OCI-LY3 (cell line): Measurements from ENCODE around the gene GID8.

Experiments
- H2AFZ ChIP-seq: fragments of 200-600, 300-600 bp; shearing (Covaris generic); 2 replicates; pipeline ENCODE4 v1.6.0; 2014; ENCODE audit warnings: antibody characterized with exemption, low read depth, low read length
- H3K27ac ChIP-seq: fragments of 200-600, 300-600 bp; sonication (generic); 2 replicates; pipeline ENCODE4 v1.5.1; 2014; ENCODE audit warnings: mild to moderate bottlenecking, low read length, moderate library complexity, mixed read lengths
- H3K27me3 ChIP-seq: fragments of 200-600, 300-600 bp; sonication (generic); 2 replicates; pipeline ENCODE4 v1.6.1; 2014; ENCODE audit warnings: low read depth, low read length, mixed read lengths
- H3K36me3 ChIP-seq: fragments of 200-600, 300-600 bp; sonication (generic); replicated peaks from 2 replicates; pipeline ENCODE3; 2014; ENCODE audit warnings: low read depth, low read length, mixed read lengths
- H3K4me1 ChIP-seq: fragments of 300-600, 200-600 bp; sonication (generic); 2 replicates; pipeline ENCODE4 v1.6.1; 2014; ENCODE audit warnings: low read length, mixed read lengths
- H3K4me2 ChIP-seq: fragments of 200-600, 300-600 bp; sonication (generic); 2 replicates; pipeline ENCODE4 v1.6.1; 2014; ENCODE audit warnings: low read length, mixed read lengths
- H3K4me3 ChIP-seq: fragments of 300-600, 200-600 bp; sonication (generic); 2 replicates; pipeline ENCODE4 v1.5.1; 2014; ENCODE audit warnings: antibody characterized with exemption, mild to moderate bottlenecking, low read length, moderate library complexity
- H3K79me2 ChIP-seq: fragments of 300-600, 200-600 bp; shearing (Covaris generic); 2 replicates; pipeline ENCODE4 v1.6.1; 2014; ENCODE audit warnings: mild to moderate bottlenecking, low read length, mixed read lengths
- H3K9ac ChIP-seq: fragments of 300-600, 200-600 bp; shearing (Covaris generic); 2 replicates; pipeline ENCODE4 v1.6.0; 2014; ENCODE audit warnings: mild to moderate bottlenecking, low read length, moderate library complexity
- H3K9me3 ChIP-seq: fragments of 200-600, 300-600 bp; shearing (Covaris generic); 2 replicates; pipeline ENCODE4 v1.6.1; 2014; ENCODE audit warnings: low read length, mixed read lengths; ENCODE audit not compliant: insufficient read depth
- H4K20me1 ChIP-seq: fragments of 200-600, 300-600 bp; sonication (generic); 2 replicates; pipeline ENCODE4 v1.6.1; 2016; ENCODE audit warnings: low read length, mixed read lengths; ENCODE audit not compliant: insufficient read depth
- EZH2phosphoT487 ChIP-seq: fragments of 200-600 bp; shearing (Covaris generic); IDR thresholded peaks from 2 replicates; pipeline ENCODE4 v1.6.1; 2018; ENCODE audit warnings: antibody characterized with exemption, mixed run types, low read depth
- TF ChIP-seq, protein P1 (sequence below): fragments of 200-600, 300-600 bp; sonication (generic); IDR thresholded peaks from 2 replicates; pipeline ENCODE4 v1.5.1; 2014; ENCODE audit warnings: antibody characterized with exemption, low read length, low read depth

The GID8 gene

DNA sequence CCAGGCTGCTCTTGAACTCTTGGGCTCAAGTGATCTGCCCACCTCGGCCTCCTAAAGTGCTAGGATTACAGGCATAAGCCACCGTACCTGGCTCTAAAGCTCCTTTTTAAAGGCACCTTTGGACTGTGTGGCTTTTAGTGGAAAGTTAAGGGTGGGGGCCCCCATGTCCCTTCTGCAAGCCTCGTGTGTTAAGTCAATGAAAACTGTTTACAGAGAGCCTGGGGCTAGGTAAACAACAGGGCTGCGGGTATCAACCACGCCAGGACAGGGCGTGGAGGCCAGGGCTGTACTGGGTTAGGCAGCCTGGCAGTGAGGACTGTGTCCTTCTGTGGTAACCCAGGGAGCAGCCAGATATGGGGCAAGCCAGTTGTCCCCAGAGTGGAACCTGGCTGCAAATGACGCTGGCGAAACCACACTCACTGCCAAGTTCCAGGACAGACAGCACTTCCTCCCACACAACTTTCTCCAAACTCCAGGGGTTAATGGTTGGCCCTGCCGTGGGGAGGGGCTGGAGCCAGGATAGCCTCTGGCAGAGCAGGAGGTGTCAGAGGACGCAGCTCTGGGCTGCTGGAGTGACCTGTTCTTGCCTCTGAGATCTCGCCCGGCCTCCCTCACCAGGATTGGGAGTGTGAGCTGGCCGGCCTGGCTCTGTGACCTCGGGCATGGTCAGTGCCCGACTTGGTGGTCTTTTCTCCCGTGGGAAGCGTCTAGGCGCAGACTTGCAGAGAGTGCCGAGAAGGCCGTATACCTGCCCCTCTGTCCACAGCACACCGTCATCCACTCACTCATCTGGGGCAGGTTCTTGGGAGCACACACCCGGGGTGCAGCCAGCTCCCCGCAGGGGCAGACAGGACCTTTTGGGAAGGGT lies 17.8 kb downstream of the GID8 start:
- peaks cover 33% of the 10 kb centered on the region for H3K36me3 ChIP-seq
- H3K79me2 ChIP-seq = peaks cover 60% of the 10 kb centered on the region
- TF ChIP-seq, protein P1, sequence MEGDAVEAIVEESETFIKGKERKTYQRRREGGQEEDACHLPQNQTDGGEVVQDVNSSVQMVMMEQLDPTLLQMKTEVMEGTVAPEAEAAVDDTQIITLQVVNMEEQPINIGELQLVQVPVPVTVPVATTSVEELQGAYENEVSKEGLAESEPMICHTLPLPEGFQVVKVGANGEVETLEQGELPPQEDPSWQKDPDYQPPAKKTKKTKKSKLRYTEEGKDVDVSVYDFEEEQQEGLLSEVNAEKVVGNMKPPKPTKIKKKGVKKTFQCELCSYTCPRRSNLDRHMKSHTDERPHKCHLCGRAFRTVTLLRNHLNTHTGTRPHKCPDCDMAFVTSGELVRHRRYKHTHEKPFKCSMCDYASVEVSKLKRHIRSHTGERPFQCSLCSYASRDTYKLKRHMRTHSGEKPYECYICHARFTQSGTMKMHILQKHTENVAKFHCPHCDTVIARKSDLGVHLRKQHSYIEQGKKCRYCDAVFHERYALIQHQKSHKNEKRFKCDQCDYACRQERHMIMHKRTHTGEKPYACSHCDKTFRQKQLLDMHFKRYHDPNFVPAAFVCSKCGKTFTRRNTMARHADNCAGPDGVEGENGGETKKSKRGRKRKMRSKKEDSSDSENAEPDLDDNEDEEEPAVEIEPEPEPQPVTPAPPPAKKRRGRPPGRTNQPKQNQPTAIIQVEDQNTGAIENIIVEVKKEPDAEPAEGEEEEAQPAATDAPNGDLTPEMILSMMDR = no peak
- no peak overlapping the region for H2AFZ ChIP-seq
- H3K27ac ChIP-seq = no peak overlapping the region
- H3K9me3 ChIP-seq = no peaks in the 10 kb centered on the region
- no peak overlapping the region for H3K4me3 ChIP-seq
- H3K9ac ChIP-seq = no peak overlapping the region
- H3K4me1 ChIP-seq = peaks cover 19% of the 10 kb centered on the region
- peaks cover 31% of the 10 kb centered on the region for H4K20me1 ChIP-seq
- no peak overlapping the region for H3K4me2 ChIP-seq
- no peaks in the 10 kb centered on the region for H3K27me3 ChIP-seq

DNA sequence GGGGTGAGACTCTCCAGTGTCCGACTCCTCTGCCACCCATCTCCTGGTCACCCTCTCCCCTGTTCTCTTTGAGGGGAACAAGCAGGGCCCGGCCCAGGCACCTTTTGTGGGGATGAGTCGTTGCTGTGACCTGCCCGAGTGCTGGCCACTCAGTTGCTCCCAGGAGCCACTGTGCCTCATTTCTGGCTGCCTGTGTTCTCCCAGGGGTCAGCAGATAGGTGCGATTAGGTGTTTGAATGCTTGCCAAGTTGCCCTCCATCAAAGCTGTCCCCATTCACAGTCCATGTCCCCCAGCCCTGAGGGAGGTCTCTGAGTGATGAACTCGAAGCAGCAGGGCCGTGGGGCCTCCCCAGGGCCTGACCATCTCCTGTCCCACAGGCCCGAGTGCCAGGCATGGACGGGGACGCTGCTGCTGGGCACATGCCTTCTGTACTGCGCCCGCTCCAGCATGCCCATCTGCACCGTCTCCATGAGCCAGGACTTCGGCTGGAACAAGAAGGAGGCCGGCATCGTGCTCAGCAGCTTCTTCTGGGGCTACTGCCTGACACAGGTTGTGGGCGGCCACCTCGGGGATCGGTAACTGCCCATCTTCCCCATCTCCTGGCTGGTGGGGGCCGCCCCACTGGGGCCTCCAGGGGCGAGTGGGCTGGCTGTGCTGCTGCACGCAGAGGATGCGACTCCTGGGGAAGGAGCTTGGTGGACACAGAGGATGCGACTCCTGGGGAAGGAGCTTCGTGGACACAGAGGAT lies 18.6 kb downstream of the GID8 start:
- Histone ChIP-seq H4K20me1 (peaks cover 34% of the 10 kb centered on the region), H3K9me3 (no peaks in the 10 kb centered on the region), H3K36me3 (peaks cover 33% of the 10 kb centered on the region), H3K4me1 (peaks cover 18% of the 10 kb centered on the region), H3K9ac (no peak overlapping the region), H3K27ac (no peak overlapping the region), H3K4me2 (no peak overlapping the region), H2AFZ (no peak overlapping the region), H3K4me3 (no peak overlapping the region), H3K79me2 (peaks cover 58% of the 10 kb centered on the region), H3K27me3 (no peaks in the 10 kb centered on the region)
- TF ChIP-seq, protein P1 = no peak

DNA sequence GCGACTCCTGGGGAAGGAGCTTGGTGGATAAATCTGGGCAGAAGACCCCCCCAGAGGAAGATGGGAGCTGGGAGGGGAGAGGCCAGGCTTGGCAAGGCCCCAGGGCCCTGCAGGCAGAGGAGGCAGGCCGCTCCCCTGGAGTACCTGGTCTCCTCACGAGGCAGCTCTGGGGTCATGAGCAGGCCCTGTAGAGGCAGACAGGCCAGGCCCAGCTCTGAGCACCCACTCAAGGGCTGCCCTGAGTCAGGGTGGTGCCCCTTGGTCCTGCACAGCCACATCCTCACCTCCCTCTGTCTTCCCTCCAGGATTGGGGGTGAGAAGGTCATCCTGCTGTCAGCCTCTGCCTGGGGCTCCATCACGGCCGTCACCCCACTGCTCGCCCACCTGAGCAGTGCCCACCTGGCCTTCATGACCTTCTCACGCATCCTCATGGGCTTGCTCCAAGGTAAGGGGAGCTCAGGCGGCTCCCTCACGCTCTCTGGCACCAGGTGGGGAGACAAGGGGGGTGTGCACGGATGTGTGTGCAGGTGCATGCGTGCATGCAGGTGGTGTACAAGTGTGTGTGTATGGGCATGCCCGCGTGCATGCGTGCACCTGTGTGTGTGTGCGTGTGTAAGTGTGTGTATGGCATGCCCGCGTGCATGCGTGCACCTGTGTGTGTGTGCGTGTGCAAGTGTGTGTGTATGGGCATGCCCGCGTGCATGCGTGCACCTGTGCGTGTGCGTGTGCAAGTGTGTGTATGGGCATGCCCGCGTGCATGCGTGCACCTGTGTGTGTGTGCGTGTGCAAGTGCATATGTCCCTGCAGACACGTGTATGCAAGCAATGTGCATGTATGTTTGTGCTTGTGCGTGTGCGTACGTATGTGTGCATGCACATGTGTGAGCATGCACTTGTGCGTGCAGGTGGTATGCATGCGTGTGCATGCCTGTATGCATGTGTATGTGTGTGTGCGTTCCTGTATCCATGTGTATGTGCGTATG lies 19.5 kb downstream of the GID8 start:
- peaks cover 49% of the 10 kb centered on the region for H3K79me2 ChIP-seq
- peaks cover 39% of the 10 kb centered on the region for H3K36me3 ChIP-seq
- no peaks in the 10 kb centered on the region for H3K27me3 ChIP-seq
- no peaks in the 10 kb centered on the region for H3K9me3 ChIP-seq
- no peak overlapping the region for H2AFZ ChIP-seq
- no peak for TF ChIP-seq EZH2phosphoT487
- TF ChIP-seq, protein P1 = no peak
- H3K27ac ChIP-seq = no peak overlapping the region
- H3K9ac ChIP-seq = no peak overlapping the region
- H3K4me2 ChIP-seq = no peak overlapping the region
- no peak overlapping the region for H3K4me3 ChIP-seq
- H4K20me1 ChIP-seq = peaks cover 34% of the 10 kb centered on the region
- peaks cover 11% of the 10 kb centered on the region for H3K4me1 ChIP-seq
